COLO829 (cell line): ENCODE results near the gene IL1RN.

ENCODE experiments used
- DNase-seq: peaks from one replicate; pipeline ENCODE4 v3.0.0; 2012; ENCODE audit warnings: low spot score

The IL1RN gene

GRCh38 chr2:113173542-113174375, 46.4 kb downstream of the IL1RN start, which contains the start of gene PSD4:
Gene PSD4 (plus strand): TSS chr2:113173971. CDS start chr2:113182457, 8,486 bp downstream.
- no peak for DNase-seq

GRCh38 chr2:113174376-113174750, 47.0 kb downstream of the IL1RN start:
- no peak for DNase-seq

- no peak for DNase-seq
These were observed 47.7 kb downstream of the IL1RN start for GRCh38 chr2:113175042-113175628.

GRCh38 chr2:113175736-113176695, 48.6 kb downstream of the IL1RN start:
- no peak for DNase-seq

- DNase-seq: no peak
These were observed 49.4 kb downstream of the IL1RN start for GRCh38 chr2:113176696-113177355.

GRCh38 chr2:113178069-113178746, 50.8 kb downstream of the IL1RN start:
- no peak for DNase-seq

- no peak for DNase-seq
These were observed 51.5 kb downstream of the IL1RN start for GRCh38 chr2:113178891-113179290.

- no peak for DNase-seq
These were observed 52.1 kb downstream of the IL1RN start for GRCh38 chr2:113179446-113180045.

GRCh38 chr2:113180131-113180946, 52.9 kb downstream of the IL1RN start:
- DNase-seq: no peak

- no peak for DNase-seq
These were observed 54.1 kb downstream of the IL1RN start for GRCh38 chr2:113181258-113182051.

- no peak for DNase-seq
These were observed 55.3 kb downstream of the IL1RN start for GRCh38 chr2:113182471-113183260.

- DNase-seq: no peak
These were observed 55.9 kb downstream of the IL1RN start for GRCh38 chr2:113183264-113183663.
